Stimulated activated CD4-positive, alpha-beta T cell treated with anti-CD3 and anti-CD28 coated beads, Interleukin-12 subunit alpha, Interleukin-12 subunit beta, amount 100 ng/mL, for 4 hours (primary cell): Measurements from ENCODE around the gene NWD2.
"Not testable (repeated sequence)": the region's sequence is repeated elsewhere in the genome, so short reads cannot be mapped to it uniquely, and the experiment has no call there.

ENCODE experiments used
- DNase-seq: peaks from one replicate; pipeline ENCODE4 v3.0.0-alpha.2; 2020

NWD2 gene

GRCh38 chr4:37244583-37245390, at the start of gene NWD2:
Gene NWD2 (plus strand): TSS chr4:37244743. CDS start chr4:37245068, 325 bp downstream.
- DNase-seq, result no peak

- DNase-seq, result no peak
These were observed 46.6 kb upstream of the NWD2 start for GRCh38 chr4:37197899-37198298.

GRCh38 chr4:37204740-37205139, 39.8 kb upstream of the NWD2 start:
- not testable (repeated sequence) for DNase-seq

- DNase-seq, result no peak
These were observed 28.3 kb upstream of the NWD2 start for GRCh38 chr4:37216209-37216608.

- no peak for DNase-seq
These were observed 25.3 kb upstream of the NWD2 start for GRCh38 chr4:37219242-37219641.

- no peak for DNase-seq
These were observed 24.6 kb upstream of the NWD2 start for GRCh38 chr4:37219990-37220389.

GRCh38 chr4:37220685-37221084, 23.9 kb upstream of the NWD2 start:
- DNase-seq, result no peak

GRCh38 chr4:37223732-37224131, 20.8 kb upstream of the NWD2 start:
- no peak for DNase-seq

GRCh38 chr4:37224854-37225253, 19.7 kb upstream of the NWD2 start:
- DNase-seq, result no peak

- DNase-seq, result no peak
These were observed 18.8 kb upstream of the NWD2 start for GRCh38 chr4:37225778-37226177.

GRCh38 chr4:37232315-37232714, 12.2 kb upstream of the NWD2 start:
- DNase-seq, result no peak

GRCh38 chr4:37236165-37236564, 8.4 kb upstream of the NWD2 start:
- DNase-seq, result no peak

- DNase-seq, result no peak
These were observed 2.9 kb upstream of the NWD2 start for GRCh38 chr4:37241647-37242046.

- DNase-seq, result no peak
These were observed 1.5 kb upstream of the NWD2 start for GRCh38 chr4:37243051-37243450.

- no peak for DNase-seq
These were observed 591 bp upstream of the NWD2 start for GRCh38 chr4:37243722-37244582.

- no peak for DNase-seq
These were observed 930 bp downstream of the NWD2 start for GRCh38 chr4:37245391-37245954.

- no peak for DNase-seq
These were observed 2.3 kb downstream of the NWD2 start for GRCh38 chr4:37246891-37247290.

- no peak for DNase-seq
These were observed 13.7 kb downstream of the NWD2 start for GRCh38 chr4:37258221-37258620.

GRCh38 chr4:37268319-37268718, 23.8 kb downstream of the NWD2 start:
- no peak for DNase-seq

- DNase-seq, result no peak
These were observed 34.6 kb downstream of the NWD2 start for GRCh38 chr4:37279121-37279520.

GRCh38 chr4:37279894-37280592, 35.5 kb downstream of the NWD2 start:
- no peak for DNase-seq

GRCh38 chr4:37299468-37299867, 54.9 kb downstream of the NWD2 start:
- no peak for DNase-seq

- no peak for DNase-seq
These were observed 60.1 kb downstream of the NWD2 start for GRCh38 chr4:37304612-37305011.
